Stimulated activated CD4-positive, alpha-beta T cell treated with anti-CD3 and anti-CD28 coated beads, TNF-alpha, amount 100 ng/mL, for 1 hour (primary cell): ENCODE data around the gene GLP1R.

Experiments
- DNase-seq, 3 donors: peaks; one replicate each; pipeline ENCODE4 v3.0.0-alpha.2; 2020; ENCODE audit warnings: low read depth in 3 of 3, low spot score in 1 of 3

Gene GLP1R

DNA sequence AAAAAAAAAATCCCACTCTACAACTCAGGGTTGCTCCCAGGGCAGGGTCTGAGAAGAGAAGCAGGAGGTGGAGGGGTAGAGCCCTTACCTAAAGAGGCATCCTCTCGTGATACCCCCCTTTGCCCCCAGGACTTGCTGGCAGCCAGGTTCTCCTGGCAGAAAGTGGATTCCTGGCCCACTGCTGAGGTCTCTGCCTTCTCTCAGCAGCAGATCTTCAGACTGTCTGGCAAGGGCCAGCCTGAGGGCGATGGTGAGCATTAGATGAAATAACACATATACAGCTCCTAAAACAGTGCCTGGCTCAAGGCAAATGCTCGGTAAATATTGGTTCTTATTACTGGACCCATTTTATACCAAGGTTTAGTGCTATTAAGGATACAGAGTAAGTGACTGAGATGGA lies 4.8 kb upstream of the GLP1R start:
- no peak for DNase-seq

GRCh38 chr6:39044181-39044580 lies 4.4 kb upstream of the GLP1R start:
- no peak for DNase-seq

DNA sequence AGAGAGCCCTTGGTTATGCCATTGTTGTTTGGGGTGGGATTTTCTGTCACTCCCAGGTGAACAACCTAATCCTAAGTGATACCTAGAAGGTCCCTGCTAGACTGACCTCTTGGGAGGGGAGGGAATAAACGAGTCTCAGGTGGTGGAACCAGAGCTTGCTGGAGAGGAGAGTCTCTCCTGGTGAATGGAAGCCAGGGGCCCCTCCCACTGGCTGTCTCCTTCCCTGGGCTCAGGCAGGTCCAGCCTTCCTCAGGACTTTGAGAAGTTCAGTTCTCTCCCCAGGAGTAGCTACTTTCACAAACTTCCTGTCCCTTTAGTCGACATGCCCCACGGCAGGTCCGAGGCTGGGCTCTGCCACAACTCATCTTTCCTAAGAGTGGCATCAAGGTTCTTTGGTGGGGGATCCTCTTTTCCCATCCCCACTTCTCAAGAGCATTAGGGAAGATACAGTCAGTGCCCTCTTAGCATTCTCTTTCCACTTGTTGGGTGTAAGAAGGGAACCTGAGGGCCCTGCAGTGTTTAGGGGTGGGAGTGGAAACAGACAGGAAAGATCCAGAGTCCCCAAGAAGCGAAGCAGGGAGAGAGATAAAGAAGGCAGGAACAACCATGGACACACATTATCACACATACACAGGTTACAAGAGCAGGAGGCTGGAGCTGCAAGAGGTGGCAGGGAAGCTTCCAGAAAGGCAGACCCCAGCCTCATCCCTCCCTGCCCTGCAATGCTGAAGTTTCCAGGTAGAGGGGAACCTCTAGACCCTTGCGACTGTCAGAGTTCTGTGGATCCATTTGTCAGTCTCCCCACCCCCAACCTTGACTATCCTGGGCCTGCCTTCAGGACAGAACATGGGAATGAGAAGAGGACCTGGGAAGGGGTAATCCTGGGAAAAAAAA lies 900 bp upstream of the GLP1R start:
- DNase-seq = no peak

GRCh38 chr6:39049575-39050283 lies 1.1 kb downstream of the GLP1R start:
- DNase-seq = no peak

- DNase-seq = no peak
Measured at GRCh38 chr6:39050453-39051112, 2.0 kb downstream of the GLP1R start.

GRCh38 chr6:39051399-39052122 lies 3.0 kb downstream of the GLP1R start:
- no peak for DNase-seq

DNA sequence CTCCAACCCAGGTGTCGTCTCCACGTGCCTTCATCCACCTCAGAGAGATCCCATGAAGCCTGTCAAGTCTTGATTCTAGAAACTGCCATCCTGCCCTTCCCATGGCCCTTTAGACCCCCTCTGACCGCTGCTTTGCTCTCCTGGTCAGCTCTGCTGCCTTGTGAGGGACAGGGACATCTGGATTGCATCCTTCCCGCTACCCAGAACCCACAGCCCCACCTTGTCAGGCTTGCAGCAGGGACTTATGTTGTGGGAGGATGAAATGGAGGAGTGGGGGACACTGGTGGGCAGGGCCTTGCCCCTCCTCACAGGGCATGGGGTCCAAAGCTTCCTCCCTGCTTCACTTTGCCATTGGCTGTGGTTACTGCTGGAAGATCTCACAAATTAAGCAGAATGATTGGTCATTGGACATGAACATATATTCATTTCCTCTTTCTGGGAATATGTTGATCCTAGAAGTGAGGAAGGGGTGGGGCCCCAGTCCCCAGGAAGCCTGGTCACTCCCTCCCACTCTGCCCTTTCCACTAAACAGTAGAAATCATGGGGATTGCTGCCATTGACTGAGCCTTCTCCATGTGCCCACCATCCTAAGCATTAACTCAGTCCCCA lies 4.5 kb downstream of the GLP1R start:
- DNase-seq = no peak

DNA sequence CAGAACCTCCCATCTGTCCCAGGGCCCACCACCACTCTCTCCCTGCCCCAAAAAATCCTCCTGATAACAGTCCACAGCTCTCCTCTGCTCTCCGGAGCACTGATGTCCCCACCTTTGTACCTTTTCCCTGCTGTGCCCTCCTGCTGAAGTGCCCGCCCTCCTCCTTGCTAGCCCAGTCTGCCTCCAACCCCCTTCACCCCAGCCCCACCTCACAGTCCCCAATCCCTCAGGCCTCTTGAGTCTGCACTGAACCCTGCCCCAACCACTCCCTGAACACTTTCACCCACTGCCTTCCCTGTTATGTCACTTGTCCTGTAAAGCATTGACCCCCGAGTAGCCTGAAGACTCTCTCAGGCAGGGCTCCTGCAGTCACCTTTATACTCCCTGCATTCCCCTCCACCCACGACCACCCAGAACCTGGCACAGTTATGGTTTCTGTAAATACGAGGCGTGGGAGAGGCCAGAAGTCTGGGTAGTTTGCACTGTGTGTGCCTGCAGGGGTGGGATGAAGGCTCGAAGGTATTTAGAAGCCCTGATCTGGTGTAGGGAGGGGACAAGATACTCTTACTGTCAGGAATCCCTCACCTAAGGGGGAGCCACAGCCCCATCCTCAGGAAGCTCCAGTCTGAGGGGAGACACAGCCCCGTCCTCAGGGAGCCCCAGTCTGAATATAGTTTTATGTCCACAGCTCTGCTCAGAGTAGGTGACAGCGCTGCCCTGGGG lies 5.4 kb downstream of the GLP1R start:
- DNase-seq = no peak

DNA sequence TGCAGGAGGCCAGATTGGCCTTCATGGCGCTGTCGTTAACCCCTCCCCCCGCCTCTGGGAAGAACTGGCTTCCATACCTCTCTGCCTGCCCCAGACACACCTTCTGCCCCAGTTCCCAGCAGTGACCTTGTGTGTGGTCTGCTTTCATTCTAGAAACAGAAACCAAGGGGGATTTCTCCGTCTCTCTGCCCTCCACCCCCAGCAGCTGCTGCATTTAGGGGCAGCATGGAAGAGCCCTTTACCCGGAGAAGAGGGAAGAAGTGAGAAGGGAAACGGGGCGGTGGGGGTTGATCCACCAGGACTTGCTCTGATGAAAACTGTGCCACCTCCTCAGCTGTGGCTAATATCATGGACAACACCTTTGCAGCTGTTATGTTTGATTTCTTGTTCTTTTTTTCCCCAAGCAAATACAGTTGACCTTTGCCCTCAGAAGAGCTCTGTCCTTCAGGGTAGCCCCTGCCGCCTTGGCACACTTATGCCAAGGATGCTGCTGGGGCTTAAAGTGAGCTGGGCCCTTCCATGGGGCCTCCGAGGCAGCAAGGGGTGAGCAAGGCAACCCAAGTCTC lies 6.1 kb downstream of the GLP1R start:
- DNase-seq = no peak

DNA sequence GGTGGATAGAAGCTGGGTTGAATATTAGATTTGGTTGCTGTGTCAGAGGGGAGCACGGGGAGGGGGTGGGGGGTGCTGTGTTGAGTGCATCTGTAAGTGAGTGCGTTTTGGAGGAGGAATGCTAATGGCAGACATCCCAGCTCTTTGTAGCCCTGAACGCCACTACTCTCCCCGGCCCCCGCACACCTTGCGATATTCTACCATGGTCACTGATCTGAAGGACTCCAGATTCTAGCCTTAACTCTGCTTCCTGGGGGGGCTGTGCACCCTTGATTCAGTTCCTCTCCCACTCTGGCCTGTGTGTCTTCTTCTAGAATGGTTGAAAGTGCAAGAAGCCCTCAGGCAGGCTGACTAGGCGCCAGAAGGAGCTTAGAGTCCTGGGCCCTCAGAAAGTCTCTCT lies 7.1 kb downstream of the GLP1R start:
- DNase-seq = no peak

DNA sequence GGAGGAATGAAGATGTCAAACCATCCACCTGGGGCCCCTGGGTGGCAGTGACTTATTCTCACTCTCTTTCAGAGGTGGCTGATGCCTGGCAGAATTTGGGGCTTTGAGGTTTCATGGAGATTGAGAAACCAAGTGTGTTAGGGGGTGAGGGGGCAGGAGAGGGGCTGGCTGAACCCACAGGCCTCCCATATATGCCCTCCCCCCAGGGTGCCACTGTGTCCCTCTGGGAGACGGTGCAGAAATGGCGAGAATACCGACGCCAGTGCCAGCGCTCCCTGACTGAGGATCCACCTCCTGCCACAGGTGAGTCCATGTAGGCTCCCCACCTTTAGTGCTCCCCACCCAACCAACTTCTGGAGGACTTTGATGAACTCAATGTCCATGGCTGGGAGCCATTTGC lies 7.6 kb downstream of the GLP1R start:
- DNase-seq = no peak

DNA sequence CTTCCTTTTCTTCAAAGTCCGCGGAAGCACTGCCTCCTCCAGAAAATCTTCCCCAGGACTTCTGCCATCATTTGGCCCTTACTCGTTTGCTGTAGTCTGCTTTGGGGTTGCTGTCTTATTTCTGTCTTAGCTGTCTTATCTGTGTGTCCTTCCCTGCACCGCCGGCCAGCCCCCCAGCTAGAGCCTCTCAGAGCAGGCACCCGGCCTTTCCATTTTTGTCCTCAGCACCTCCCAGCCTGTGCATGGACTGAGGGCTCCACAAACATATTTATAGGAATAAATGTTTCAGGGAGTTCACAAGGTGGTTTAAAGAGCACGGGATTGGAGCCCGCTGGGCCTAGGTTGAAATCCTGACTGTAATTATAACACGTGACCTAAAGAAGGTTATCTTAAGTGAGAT lies 8.1 kb downstream of the GLP1R start:
- no peak for DNase-seq

GRCh38 chr6:39057251-39058155 lies 8.9 kb downstream of the GLP1R start:
- no peak for DNase-seq

GRCh38 chr6:39058471-39059147 lies 10.0 kb downstream of the GLP1R start:
- no peak for DNase-seq

- no peak for DNase-seq
Measured at GRCh38 chr6:39059496-39060310, 11.1 kb downstream of the GLP1R start.

DNA sequence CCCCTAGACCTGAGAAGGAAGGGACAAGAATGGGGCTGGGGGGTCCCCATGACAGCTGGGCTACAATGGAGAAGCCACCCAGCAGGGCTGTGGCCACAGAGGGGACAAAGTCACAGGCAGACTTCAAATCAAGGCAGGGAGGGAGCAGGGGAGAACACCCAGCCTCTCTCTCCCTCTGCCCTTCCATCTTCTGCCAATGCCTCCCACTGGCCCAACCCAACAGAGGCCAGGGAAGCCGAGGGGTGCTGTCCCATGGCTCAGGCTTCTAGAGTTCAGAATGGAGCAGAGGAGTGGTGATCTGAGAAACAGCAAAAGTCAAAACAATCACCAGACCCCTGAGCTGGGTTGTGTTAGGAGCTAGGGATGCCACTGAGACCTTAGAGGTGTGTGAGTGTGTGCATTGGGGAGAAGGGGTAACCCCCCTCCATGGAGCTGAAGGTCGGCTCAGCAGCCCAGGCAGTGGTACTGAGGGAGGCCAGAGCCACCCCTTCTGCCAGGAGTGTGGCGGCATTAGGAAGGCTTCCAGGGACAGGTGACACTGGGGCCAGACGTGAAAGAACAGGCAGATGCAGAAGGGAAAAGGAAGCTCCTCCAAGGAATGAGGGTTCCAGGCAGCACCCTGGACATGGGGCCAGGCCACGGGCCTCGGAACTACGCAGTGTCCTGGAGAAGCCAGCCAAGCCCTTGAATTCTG lies 12.0 kb downstream of the GLP1R start:
- no peak for DNase-seq

- DNase-seq = no peak
Measured at GRCh38 chr6:39061182-39061581, 12.6 kb downstream of the GLP1R start.
